Activated T-helper 1 cell treated with Interleukin-2 at 50 U/mL for 16 hours (primary cell): Measurements from ENCODE around the gene CCDC158.
"Not testable (repeated sequence)": the region's sequence is repeated elsewhere in the genome, so short reads cannot be mapped to it uniquely, and the experiment has no call there.

Source experiments
- DNase-seq: peaks from one replicate; pipeline ENCODE4 v3.0.0-alpha.2; 2020; ENCODE audit warnings: low read depth

The CCDC158 gene

GRCh38 chr4:76420762-76421581 lies at the start of gene CCDC158:
Gene CCDC158 (minus strand): TSS chr4:76421141. CDS start chr4:76403207, 17,934 bp downstream.
- no peak for DNase-seq

GRCh38 chr4:76470532-76470931 lies 49.6 kb upstream of the CCDC158 start:
- DNase-seq: no peak

- no peak for DNase-seq
Observed at GRCh38 chr4:76470064-76470463, 49.1 kb upstream of the CCDC158 start.

- DNase-seq: no peak
Observed at GRCh38 chr4:76463568-76463967, 42.6 kb upstream of the CCDC158 start.

- DNase-seq: no peak
Observed at GRCh38 chr4:76459291-76459723, 38.4 kb upstream of the CCDC158 start.

- DNase-seq: no peak
Observed at GRCh38 chr4:76458825-76459224, 37.9 kb upstream of the CCDC158 start.

GRCh38 chr4:76458297-76458696 lies 37.4 kb upstream of the CCDC158 start:
- DNase-seq: no peak

- DNase-seq: no peak
Observed at GRCh38 chr4:76457885-76458284, 36.9 kb upstream of the CCDC158 start.

GRCh38 chr4:76454073-76454472 lies 33.1 kb upstream of the CCDC158 start:
- DNase-seq: not testable (repeated sequence)

- no peak for DNase-seq
Observed at GRCh38 chr4:76453232-76453631, 32.3 kb upstream of the CCDC158 start.

- no peak for DNase-seq
Observed at GRCh38 chr4:76449833-76450232, 28.9 kb upstream of the CCDC158 start.

GRCh38 chr4:76449362-76449767 lies 28.4 kb upstream of the CCDC158 start:
- DNase-seq: no peak

GRCh38 chr4:76448211-76448610 lies 27.3 kb upstream of the CCDC158 start:
- DNase-seq: no peak

GRCh38 chr4:76447393-76447851 lies 26.5 kb upstream of the CCDC158 start:
- DNase-seq: no peak

- DNase-seq: no peak
Observed at GRCh38 chr4:76445911-76446310, 25.0 kb upstream of the CCDC158 start.

GRCh38 chr4:76443376-76443775 lies 22.4 kb upstream of the CCDC158 start:
- no peak for DNase-seq

GRCh38 chr4:76442807-76443206 lies 21.9 kb upstream of the CCDC158 start:
- no peak for DNase-seq

GRCh38 chr4:76441881-76442280 lies 20.9 kb upstream of the CCDC158 start:
- no peak for DNase-seq

- DNase-seq: no peak
Observed at GRCh38 chr4:76439491-76439890, 18.6 kb upstream of the CCDC158 start.

GRCh38 chr4:76435528-76436319 lies 14.8 kb upstream of the CCDC158 start:
- no peak for DNase-seq

- no peak for DNase-seq
Observed at GRCh38 chr4:76434901-76435527, 14.1 kb upstream of the CCDC158 start, which contains the start of gene SHROOM3. Gene SHROOM3 (plus strand): TSS chr4:76435229. CDS start chr4:76436053, 824 bp downstream.
